Keratinocyte (primary cell): Measurements from ENCODE around the gene BOC.

Experiments used
- EZH2 ChIP-seq: IDR thresholded peaks from one replicate; pipeline ENCODE4 v1.6.1; 2012; ENCODE audit warnings: inconsistent platforms, mild to moderate bottlenecking, low read length, moderate library complexity
- TF ChIP-seq, protein P1 (sequence below), 3 experiments: IDR thresholded peaks in 1 of 3; conservative IDR thresholded peaks in 1 of 3; optimal IDR thresholded peaks in 1 of 3; 2 replicates in 2 of 3; 3 replicates in 1 of 3; pipeline versions ENCODE3 to v1.5.1; 2011; ENCODE audit warnings: low read length in 3 of 3, mild to moderate bottlenecking in 3 of 3, moderate library complexity in 2 of 3, control low read depth in 1 of 3, inconsistent platforms in 1 of 3; ENCODE audit not compliant: insufficient read depth in 2 of 3; ENCODE audit errors: extremely low read depth in 1 of 3

DNA sequence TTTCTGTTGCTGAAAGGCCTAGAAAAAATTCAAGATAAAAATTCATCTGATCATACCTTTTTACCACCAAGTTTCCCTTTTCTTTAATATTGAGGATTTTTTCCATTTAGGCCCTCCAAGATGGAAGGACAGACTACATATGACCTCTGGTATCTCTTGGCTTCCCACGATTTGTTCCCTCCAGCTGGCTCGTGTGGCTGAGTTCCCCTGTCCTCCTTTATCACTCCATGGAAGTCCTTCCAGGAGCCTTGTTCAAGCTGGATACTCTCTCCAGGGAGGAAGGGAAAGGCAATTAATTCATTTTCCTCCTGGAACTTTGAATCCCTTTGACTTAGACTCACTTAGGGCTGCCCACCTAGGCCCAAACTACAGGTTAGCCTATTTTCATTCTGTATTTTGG, 119.4 kb downstream of the BOC start:
- TF ChIP-seq, protein P1, sequence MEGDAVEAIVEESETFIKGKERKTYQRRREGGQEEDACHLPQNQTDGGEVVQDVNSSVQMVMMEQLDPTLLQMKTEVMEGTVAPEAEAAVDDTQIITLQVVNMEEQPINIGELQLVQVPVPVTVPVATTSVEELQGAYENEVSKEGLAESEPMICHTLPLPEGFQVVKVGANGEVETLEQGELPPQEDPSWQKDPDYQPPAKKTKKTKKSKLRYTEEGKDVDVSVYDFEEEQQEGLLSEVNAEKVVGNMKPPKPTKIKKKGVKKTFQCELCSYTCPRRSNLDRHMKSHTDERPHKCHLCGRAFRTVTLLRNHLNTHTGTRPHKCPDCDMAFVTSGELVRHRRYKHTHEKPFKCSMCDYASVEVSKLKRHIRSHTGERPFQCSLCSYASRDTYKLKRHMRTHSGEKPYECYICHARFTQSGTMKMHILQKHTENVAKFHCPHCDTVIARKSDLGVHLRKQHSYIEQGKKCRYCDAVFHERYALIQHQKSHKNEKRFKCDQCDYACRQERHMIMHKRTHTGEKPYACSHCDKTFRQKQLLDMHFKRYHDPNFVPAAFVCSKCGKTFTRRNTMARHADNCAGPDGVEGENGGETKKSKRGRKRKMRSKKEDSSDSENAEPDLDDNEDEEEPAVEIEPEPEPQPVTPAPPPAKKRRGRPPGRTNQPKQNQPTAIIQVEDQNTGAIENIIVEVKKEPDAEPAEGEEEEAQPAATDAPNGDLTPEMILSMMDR (optimal IDR thresholded peaks at IDR 0.05 in 1 of 3, IDR thresholded peaks at IDR 0.05 in 1 of 3, conservative IDR thresholded peaks at IDR 0.05 in 1 of 3; ENCODE audit: extremely low read depth in 1 of 3, insufficient read depth in 2 of 3, low read length in 3 of 3), result no peak
- no peak for TF ChIP-seq EZH2
